HL-60 (cell line): ENCODE data around the gene AFF2.

Source experiments
- GABPA ChIP-seq: IDR thresholded peaks from 2 replicates; pipeline ENCODE4 v1.6.1; 2012; ENCODE audit warnings: low read depth
- TF ChIP-seq, protein P1 (sequence below): IDR thresholded peaks from one replicate; pipeline ENCODE4 v1.5.1; 2011; ENCODE audit warnings: low read length, control low read depth, inconsistent platforms; ENCODE audit not compliant: insufficient read depth

DNA sequence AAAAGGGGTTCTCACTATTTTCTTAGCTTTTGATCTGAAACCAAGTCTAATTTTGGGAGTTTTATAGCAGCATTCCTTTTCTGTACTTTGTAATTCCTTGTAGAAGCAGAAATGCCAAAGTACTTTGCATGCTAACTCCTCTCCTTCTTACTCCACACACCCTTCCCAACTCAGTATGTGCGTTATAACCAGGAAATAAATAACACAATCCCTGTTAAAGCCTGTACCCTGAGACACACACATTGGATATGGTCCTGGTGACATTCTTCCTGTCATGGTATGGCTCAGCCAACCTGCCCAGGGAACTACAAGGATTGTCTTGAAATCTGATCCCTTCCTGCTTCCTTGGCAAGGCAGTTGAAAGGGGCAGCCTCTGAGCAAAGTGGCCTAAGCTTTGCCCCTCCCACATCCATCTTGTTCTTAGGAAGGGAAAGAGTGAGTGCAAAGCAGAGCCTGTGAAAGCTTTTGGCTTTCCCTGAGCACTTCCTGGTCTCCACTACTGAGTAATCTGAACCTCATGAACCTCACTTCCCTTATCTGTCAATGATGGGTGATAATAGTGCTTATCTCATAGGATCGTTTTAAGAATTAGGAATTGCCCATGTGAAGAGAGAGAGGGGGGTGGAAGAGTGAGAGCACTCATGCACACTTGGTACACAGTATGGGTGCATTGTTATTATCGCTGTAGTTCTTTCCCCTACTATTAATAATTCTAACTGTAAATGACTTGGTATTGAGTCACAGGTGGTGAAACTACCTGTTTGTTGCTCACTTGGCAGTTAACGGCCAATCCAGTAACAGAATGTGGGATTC lies 109.3 kb downstream of the AFF2 start:
- TF ChIP-seq, protein P1, sequence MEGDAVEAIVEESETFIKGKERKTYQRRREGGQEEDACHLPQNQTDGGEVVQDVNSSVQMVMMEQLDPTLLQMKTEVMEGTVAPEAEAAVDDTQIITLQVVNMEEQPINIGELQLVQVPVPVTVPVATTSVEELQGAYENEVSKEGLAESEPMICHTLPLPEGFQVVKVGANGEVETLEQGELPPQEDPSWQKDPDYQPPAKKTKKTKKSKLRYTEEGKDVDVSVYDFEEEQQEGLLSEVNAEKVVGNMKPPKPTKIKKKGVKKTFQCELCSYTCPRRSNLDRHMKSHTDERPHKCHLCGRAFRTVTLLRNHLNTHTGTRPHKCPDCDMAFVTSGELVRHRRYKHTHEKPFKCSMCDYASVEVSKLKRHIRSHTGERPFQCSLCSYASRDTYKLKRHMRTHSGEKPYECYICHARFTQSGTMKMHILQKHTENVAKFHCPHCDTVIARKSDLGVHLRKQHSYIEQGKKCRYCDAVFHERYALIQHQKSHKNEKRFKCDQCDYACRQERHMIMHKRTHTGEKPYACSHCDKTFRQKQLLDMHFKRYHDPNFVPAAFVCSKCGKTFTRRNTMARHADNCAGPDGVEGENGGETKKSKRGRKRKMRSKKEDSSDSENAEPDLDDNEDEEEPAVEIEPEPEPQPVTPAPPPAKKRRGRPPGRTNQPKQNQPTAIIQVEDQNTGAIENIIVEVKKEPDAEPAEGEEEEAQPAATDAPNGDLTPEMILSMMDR: no peak
- TF ChIP-seq GABPA: no peak
